HL-60 (cell line): ENCODE results near the gene SPART.
A peak's percentile ranks its signal among the peaks of the same experiment; 100 is the strongest.
"Not testable (repeated sequence)": the region's sequence is repeated elsewhere in the genome, so short reads cannot be mapped to it uniquely, and the experiment has no call there.

Source experiments
- DNase-seq, 2 experiments: peaks; one replicate each; pipeline ENCODE4 v3.0.0-alpha.2; 2010 to 2020; ENCODE audit warnings: low read depth in 1 of 2, low spot score in 1 of 2
- H3K27ac ChIP-seq: fragments of 250-450 bp; sonication (Bioruptor Pico); replicated peaks from 2 replicates; pipeline ENCODE4 v1.5.1; 2020; ENCODE audit warnings: mild to moderate bottlenecking, moderate library complexity
- H3K27me3 ChIP-seq: fragments of 250-450 bp; sonication (Bioruptor Pico); 2 replicates; pipeline ENCODE4 v1.5.1; 2021; ENCODE audit warnings: mild to moderate bottlenecking, moderate library complexity; ENCODE audit not compliant: insufficient read depth, poor library complexity, severe bottlenecking
- H3K4me3 ChIP-seq: replicated peaks from 2 replicates; pipeline ENCODE4 v1.5.1; 2011; ENCODE audit warnings: mild to moderate bottlenecking, control low read depth, low read length; ENCODE audit not compliant: insufficient read depth
- GABPA ChIP-seq: IDR thresholded peaks from 2 replicates; pipeline ENCODE4 v1.6.1; 2012; ENCODE audit warnings: low read depth
- POLR2AphosphoS5 ChIP-seq: IDR thresholded peaks from 2 replicates; pipeline ENCODE4 v1.6.1; 2012; ENCODE audit warnings: low read depth
- REST ChIP-seq: IDR thresholded peaks from 2 replicates; pipeline ENCODE4 v1.6.1; 2012; ENCODE audit warnings: low read depth; ENCODE audit not compliant: insufficient replicate concordance
- SPI1 ChIP-seq: IDR thresholded peaks from 2 replicates; pipeline ENCODE4 v1.6.1; 2012; ENCODE audit warnings: low read depth, mild to moderate bottlenecking, borderline replicate concordance
- TF ChIP-seq, protein P1 (sequence below): IDR thresholded peaks from one replicate; pipeline ENCODE4 v1.5.1; 2011; ENCODE audit warnings: low read length, control low read depth, inconsistent platforms; ENCODE audit not compliant: insufficient read depth

Gene SPART

DNA sequence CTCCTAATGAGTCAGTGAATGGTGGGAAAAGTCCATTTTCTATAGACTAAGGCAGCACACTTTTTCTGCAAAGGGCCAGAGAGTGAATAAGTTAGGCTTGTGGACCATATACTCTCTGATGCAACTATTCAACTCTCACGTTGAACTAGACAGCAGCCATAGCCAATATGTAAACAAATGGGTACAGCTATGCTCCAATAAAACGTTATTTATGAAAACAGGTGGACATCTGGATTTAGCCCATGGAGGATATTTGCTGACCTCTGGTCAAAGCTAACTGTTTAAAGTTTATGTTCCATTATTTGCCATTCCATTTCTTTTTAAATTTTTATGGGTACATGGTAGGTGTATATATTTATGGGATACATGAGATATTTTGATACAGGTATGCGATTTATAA lies 43.9 kb downstream of the SPART start:
- DNase-seq, result no peak
- Histone ChIP-seq H3K27ac (no peak overlapping the region), H3K27me3 (no peaks in the 10 kb centered on the region), H3K4me3 (no peak overlapping the region)
- TF ChIP-seq, protein P1, sequence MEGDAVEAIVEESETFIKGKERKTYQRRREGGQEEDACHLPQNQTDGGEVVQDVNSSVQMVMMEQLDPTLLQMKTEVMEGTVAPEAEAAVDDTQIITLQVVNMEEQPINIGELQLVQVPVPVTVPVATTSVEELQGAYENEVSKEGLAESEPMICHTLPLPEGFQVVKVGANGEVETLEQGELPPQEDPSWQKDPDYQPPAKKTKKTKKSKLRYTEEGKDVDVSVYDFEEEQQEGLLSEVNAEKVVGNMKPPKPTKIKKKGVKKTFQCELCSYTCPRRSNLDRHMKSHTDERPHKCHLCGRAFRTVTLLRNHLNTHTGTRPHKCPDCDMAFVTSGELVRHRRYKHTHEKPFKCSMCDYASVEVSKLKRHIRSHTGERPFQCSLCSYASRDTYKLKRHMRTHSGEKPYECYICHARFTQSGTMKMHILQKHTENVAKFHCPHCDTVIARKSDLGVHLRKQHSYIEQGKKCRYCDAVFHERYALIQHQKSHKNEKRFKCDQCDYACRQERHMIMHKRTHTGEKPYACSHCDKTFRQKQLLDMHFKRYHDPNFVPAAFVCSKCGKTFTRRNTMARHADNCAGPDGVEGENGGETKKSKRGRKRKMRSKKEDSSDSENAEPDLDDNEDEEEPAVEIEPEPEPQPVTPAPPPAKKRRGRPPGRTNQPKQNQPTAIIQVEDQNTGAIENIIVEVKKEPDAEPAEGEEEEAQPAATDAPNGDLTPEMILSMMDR, result no peak
- TF ChIP-seq POLR2AphosphoS5 (no peak), SPI1 (no peak), REST (no peak)

- H3K27ac ChIP-seq, result not testable (repeated sequence)
Measured at GRCh38 chr13:36299469-36299868, 46.7 kb downstream of the SPART start.

GRCh38 chr13:36298535-36299068 lies 47.6 kb downstream of the SPART start:
- H3K4me3 ChIP-seq, result peak overlapping the region; percentile 80
- DNase-seq, result no peak
- H3K27me3 ChIP-seq, result no peaks in the 10 kb centered on the region
- TF ChIP-seq, protein P1, result no peak
- TF ChIP-seq POLR2AphosphoS5 (no peak), SPI1 (no peak), REST (no peak), GABPA (no peak)
- H3K27ac ChIP-seq, result no peak overlapping the region

More at GRCh38 chr13:36299469-36299868, 46.7 kb downstream of the SPART start:
- not testable (repeated sequence) for DNase-seq, H3K27me3 ChIP-seq, H3K4me3 ChIP-seq

GRCh38 chr13:36297366-36298338 lies 48.5 kb downstream of the SPART start, which contains the start of gene CCDC169:
Gene CCDC169, minus strand, starts transcription at chr13:36297814. Its CDS starts 95 bp downstream, at chr13:36297719.
- peak within 1 kb of the TSS; percentile 71 for H3K27ac ChIP-seq
- H3K4me3 ChIP-seq, result peak within 1 kb of the TSS; percentile 80
- no peaks in the 10 kb centered on the region for H3K27me3 ChIP-seq
- DNase-seq, result peak; percentile 73 to 91
- TF ChIP-seq GABPA, result no peak
- peak; percentile 29 for TF ChIP-seq REST
- peak; percentile 88 for TF ChIP-seq POLR2AphosphoS5
- no peak for TF ChIP-seq SPI1
